Stimulated activated naive CD4-positive, alpha-beta T cell (primary cell): ENCODE data around the gene ABCA2.

Source experiments
- DNase-seq, 6 experiments: peaks; one replicate each; lab custom pipeline; 2025; lab: John Stamatoyannopoulos, UW

The ABCA2 gene

DNA sequence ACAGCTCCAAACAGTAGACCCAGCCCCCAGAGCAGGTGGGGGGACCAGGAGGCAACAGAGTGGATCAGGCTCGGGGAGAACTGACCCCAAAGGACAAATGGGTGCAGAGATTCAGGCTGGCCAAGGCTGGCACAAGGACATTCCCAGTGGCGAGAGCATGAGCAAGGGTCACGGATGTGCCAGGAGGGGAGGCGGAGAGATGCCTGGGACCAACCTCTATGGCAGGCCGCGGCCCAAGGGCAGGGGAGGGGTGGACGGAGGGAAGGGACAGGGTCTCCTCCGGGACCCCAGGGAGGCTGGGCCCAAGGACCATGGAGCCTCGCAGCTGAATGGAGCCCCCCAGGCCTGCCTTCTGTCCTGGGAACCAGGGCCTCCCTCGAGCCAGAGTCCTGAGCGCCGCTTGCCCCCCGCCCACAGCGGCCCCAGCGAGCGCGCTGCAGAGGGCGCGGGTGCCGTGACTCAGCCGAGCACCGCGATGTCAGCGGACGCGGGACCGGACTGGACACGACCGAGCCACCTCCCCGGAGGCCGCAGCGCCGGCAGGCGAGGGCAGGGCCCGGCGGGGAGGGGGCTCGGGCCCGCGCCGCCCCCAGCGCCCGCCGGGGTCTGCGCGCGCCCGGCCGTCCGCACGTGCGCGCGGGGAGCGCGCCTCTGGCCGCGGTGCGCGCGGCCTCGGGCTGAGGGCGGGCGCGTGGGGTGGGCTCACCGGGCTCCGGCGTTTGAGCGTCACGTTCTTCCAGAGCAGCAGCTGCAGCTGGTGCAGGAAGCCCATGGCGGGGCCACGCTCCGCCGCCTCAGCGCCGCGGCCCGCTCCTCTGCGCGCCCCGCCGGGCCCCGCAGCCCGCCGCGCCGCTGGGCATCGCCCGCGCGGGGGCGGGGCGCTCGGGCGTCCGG lies at the start of gene ABCA2:
Gene ABCA2, minus strand, starts transcription at position 869 of the 894 bp plus-strand sequence. Its CDS starts 97 bp downstream, at position 772.
- DNase-seq: peak in 1 of 6 experiments; percentile 47

- DNase-seq: peak in 5 of 6 experiments; percentile 20 to 50 (median 34)
Observed at GRCh38 chr9:137077010-137077747, 49.1 kb upstream of the ABCA2 start, which contains the start of gene UAP1L1. Gene UAP1L1, plus strand, starts transcription at chr9:137077517. Its CDS starts 16 bp downstream, at chr9:137077533.

- no peak for DNase-seq
Observed at GRCh38 chr9:137076636-137077009, 48.6 kb upstream of the ABCA2 start.

DNA sequence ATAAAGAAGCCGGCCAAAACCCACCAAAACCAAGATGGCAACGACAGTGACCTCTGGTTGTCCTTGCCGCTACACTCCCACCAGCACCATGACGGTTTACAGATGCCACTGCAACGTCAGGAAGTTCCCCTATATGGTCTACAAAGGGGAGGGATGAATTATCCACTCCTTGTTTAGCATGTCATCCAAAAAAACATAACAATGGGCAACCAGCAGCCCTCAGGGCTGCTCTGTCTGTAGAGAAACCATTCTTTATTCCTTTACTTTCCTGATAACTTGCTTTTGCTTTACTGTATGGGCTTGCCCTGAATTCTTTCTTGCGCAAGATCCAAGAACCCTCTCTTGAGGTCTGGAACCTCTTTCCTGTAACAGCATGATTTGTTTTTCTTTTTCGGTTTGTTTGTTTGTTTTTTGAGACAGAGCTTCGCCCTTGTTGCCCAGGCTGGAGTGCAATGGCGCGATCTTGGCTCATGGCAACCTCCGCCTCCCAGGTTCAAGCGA lies 47.3 kb upstream of the ABCA2 start:
- no peak for DNase-seq

GRCh38 chr9:137074657-137075274 lies 46.7 kb upstream of the ABCA2 start:
- DNase-seq: no peak

DNA sequence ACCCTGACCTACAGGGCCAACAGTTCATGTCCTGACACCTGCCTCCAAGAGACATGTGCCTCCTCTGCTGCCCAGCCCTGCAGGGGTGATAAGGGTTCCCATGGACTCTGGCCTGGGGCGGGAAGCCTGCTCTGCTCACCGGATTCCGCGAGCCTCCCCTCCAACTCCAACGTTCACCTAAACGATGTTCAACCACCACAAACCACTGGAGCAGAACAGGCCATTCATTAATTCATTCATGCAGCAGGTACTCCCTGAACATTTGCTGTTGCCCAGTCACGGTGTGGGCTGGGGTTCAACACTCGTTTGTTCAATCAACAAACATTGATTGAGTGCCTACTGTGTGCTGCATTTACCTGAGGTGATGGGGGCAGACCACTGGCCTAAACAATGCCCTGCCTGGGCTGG lies 46.0 kb upstream of the ABCA2 start:
- DNase-seq: no peak

- DNase-seq: no peak
Observed at GRCh38 chr9:137071282-137071681, 43.2 kb upstream of the ABCA2 start.

GRCh38 chr9:137070906-137071275 lies 42.9 kb upstream of the ABCA2 start:
- no peak for DNase-seq

DNA sequence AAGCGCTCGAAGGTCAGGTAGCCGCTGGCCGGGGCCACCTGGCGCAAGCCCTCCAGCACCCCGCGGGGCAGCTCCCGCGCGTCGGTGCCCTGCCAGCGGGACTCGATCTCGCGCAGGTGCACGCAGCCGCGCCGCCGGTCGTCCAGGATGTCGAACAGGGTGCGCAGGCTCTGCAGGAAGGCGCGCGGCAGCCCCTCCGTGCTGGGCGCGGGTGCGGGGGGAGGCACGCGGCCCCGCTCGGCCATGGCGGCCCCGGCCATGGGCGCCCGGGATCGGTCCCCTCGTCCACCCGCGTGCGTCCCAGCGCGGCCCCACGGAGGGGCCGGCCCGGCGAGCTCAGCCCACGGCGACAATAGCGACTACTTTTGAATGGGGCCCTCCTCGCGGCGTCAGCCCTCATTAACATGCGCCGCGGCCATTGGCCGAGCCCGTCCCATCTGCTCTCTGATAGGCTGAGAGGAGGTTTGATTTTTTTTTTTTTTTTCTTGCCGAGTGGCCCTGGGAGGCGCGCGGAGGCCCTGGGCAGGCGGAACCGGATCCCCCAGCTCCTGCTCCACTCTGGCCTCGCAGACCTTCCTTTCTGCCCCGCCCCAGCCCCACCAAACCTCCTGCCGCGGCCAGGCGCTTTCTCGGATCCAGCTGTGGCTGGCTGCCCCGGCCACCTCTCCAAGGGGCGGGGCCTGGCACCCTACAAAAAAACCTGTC lies 42.3 kb upstream of the ABCA2 start, which contains the start of gene SAPCD2:
Gene SAPCD2, minus strand, starts transcription at position 357 of the 705 bp plus-strand sequence. Its CDS starts 97 bp downstream, at position 260.
- peak; percentile 70 to 92 (median 82) for DNase-seq

DNA sequence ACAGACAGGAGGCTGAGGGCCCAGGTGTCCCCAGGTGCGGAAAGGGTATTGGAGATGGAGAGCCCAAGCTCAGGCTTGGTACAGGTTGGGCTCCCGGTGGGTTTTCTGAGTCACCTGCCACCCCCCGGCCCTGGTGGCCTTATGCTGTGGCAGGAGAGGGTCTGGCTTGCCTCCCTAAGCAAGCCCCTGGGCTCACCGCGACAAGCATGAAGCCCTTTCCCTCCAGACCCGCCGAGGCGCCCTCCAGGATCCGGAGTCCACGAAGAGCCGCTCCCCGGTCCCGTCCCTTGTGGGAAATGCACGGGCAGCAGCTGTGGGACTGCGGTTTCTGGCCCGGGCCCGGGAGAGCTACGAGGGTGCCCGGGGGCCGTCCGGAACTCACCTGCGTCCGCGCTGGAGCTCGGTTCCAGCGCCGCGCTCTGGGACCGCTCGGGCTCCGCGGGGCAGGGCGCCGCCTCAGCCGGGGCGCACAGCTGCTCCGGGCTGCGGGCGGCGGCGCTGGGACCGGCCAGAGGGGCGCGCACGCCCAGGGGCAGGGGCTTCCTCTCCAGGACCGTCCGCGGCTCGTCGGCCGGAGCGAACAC lies 41.6 kb upstream of the ABCA2 start:
- no peak for DNase-seq

DNA sequence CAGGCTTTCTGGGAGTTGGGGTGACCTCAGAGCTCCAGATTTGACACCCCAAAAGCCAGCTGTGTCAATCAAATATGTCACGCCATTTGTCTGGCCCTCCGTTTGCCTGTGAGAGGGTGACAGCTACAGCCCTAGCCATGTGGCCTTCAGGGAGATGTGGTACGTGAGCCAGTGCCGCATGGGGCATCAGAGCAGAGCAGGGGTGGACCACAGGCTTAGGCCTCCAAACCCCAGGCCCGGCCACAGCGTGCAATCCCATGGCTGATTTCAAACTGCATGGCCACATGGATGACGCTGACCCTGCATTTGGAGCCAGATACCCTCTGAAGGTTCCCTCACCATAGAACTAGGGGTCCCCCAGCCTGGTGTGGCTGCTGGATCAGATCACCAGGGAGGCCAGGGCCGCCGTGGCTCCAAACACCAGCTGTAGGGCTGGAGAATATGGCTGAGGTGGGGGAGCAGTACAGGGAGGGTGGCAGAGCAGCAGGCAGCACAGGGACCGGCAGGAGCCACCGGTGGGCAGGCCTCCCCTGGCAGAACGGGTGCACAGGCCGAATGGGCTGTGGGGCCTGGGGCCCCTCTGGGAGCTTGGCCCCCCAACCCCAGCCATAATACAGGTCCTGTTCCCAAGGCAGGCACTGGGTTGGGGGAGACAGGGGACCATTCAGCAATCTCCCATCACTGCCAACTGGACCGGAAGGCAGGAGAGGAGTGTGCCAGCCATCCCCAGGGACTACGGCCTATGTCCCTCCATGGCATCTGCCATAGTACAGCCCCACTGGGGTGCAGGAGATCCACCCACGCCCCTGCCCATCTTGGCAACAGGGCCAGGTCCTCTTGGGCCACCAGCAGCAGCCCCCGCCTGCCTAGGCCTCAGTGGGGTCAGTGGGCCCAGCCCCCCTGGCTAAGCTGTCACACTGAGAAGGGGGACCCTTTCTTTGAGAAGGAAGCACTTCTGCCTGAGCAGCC lies 40.8 kb upstream of the ABCA2 start:
- DNase-seq: no peak

- peak; percentile 74 to 89 (median 80) for DNase-seq
Observed at GRCh38 chr9:137067860-137068538, 40.0 kb upstream of the ABCA2 start.

DNA sequence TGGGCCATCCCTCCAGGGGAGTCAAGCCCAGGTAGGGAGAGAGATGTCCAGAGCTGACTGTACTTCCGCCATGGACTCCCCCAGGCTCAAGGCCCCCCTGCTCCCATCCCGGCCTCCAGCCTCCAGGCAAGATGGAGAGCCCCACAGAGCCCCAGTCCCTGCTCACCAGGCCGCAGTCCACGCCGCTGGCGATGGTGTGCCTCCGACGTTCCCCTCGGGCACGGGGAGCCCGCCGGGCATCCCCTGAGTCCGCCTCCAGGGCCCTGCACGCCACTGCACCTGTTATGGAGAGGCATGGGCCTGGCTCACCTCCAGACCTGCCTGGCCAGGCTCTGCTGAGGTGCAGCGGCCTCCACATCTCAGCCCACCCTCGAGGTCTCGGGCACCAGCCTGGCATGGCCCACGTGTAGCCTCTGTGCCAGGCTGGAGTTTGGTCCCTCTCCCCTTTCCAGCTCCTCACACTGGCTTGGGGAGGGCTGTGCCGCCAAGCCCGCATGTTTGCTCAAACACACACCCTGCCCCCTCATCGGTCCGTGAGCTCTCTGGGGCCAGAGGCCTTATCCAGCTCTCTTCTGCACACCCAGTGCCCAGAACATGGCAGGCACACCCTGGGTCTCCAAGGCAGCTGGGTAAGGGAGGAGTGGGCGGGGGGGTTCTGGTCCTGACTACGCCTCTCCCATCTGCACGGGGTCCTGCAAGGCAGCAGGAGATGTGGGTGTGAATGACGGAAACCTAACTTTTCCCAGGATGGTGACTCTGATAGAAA lies 38.2 kb upstream of the ABCA2 start:
- DNase-seq: no peak

DNA sequence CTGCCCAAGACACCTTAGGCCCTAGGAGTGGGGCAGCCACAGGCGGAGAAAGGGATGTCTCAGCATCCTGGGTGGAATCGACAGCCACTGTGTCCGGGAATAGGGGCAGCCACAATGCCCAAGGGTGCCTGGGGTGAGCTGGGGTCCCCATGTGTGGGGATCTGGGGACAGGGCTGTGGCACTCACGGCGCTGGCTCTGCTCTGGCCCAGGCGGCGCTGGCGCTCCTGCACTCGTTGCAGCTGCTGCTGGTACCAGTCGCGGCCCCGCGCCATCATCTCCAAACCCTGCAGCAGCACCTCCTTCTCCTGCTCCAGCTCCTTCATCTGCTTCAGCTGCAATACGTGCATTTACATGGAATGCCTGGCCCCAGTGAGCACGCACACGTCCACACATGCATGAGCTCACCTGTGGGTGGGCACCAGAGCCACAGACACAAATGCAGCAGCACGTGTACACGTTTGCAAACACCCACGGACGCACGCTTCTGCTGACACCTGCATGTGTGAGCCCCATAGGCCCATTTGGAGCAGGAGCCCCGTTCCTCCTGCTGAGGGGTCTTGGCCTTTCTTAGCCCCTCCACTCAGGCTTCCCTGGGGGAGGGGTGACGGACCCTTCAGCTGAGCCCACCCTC lies 37.4 kb upstream of the ABCA2 start:
- DNase-seq: no peak

- no peak for DNase-seq
Observed at GRCh38 chr9:137064880-137065164, 36.8 kb upstream of the ABCA2 start.

- DNase-seq: peak in 5 of 6 experiments; percentile 22 to 50 (median 30)
Observed at GRCh38 chr9:137064027-137064879, 36.2 kb upstream of the ABCA2 start.

DNA sequence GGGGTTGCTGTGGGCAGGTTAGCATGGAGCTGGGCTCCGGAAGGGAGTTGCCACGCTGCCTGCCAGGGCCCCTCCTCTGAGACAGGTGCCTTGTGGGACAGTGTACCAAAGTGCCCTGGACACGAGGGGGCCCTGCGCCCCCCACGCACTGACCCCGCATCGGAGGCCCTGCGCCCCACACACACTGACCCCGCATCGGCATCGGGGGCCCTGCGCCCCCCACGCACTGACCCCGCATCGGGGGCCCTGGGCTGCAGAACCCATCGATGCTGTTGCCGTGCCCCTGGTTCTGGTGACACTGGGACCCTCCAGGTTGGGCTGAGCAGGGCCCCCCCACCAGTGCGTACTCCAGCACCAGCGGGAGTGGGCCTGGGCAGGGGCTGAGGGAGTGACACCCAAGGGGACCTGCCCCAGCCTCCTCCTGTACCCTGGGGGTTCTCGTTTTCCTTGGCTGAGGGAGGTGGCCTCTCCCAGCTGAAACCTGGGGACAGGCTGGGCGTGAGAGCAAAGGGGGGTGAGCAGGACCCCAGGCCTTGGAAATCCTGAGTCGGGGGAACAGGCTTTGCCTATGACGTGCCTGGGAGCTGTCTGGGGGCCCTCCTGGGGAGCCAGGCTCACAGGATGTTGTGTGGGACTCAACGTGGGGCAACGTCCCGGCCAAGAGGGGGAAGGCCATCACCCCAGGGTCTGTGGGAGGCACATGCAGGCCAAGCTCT lies 35.4 kb upstream of the ABCA2 start:
- no peak for DNase-seq
